Activated T-cell treated with anti-CD3 and anti-CD28 coated beads, Interleukin-2, amount 50 U/mL, for 24 hours (primary cell): ENCODE results near the gene LPCAT3.

Experiments
- DNase-seq: peaks from one replicate; pipeline ENCODE4 v3.0.0-alpha.2; 2020
- H3K27ac Mint-ChIP-seq: 2 replicates; pipeline ENCODE4 v1.8.0; 2020; ENCODE audit warnings: mild to moderate bottlenecking, mixed read lengths
- H3K27me3 Mint-ChIP-seq: 2 replicates; pipeline ENCODE4 v1.8.0; 2020; ENCODE audit warnings: mixed read lengths
- H3K36me3 Mint-ChIP-seq: 2 replicates; pipeline ENCODE4 v1.8.0; 2020; ENCODE audit warnings: low read depth, mixed read lengths
- H3K4me1 Mint-ChIP-seq: 2 replicates; pipeline ENCODE4 v1.8.0; 2020; ENCODE audit warnings: low read depth, mixed read lengths
- H3K4me3 Mint-ChIP-seq: 2 replicates; pipeline ENCODE4 v1.8.0; 2020; ENCODE audit warnings: mild to moderate bottlenecking, moderate library complexity, mixed read lengths
- H3K9me3 Mint-ChIP-seq: 2 replicates; pipeline ENCODE4 v1.8.0; 2020; ENCODE audit warnings: mixed read lengths

Gene LPCAT3

DNA sequence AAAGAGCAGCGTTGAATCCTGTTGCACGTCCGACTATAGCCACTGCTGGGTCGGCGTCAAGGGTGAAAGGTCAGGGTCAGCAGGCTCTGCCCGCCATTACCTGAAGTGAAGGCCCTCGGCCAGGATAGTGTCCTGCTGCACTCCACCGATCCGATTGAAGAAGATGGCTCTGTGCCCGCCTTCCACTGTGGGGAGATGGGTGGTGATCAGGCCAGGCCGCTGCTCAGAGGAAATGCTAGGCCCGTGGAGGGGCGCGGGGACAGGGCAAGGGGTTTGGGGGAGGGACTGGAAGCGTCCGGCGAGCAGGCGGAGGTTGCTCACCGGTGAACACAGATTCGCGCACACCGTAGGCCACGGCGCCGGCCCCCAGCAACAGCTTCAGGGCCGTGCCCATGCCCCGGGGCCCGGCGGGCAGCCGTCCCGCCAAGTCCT, 48.2 kb downstream of the LPCAT3 start:
- Mint-ChIP-seq H3K36me3 (peaks cover 99% of the 10 kb centered on the region), H3K27me3 (no peaks in the 10 kb centered on the region), H3K9me3 (no peaks in the 10 kb centered on the region), H3K4me1 (peaks cover 69% of the 10 kb centered on the region), H3K27ac (peak overlapping the region; percentile 100), H3K4me3 (peak overlapping the region; percentile 100)
- no peak for DNase-seq

DNA sequence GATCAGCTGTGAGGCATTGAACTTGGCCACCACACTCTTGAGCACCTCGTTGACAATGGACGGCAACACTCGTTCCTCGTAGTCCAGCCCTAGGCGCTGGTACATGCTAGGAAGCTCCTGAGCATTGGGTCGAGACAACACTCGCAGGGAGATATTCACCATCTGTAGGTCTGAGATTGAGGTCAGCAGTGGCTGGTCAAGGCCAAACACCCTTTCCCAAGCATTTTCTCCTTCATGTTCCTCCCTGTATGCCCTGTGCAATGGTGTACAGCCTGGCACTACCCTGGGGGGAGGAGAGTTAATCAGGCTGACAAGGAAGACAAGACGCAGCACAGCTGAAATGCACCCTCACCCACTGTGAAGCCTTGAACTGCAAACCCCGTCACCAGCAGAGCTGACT, 49.9 kb downstream of the LPCAT3 start:
- H3K27me3 Mint-ChIP-seq, result no peaks in the 10 kb centered on the region
- H3K4me3 Mint-ChIP-seq, result peak overlapping the region; percentile 100
- peak overlapping the region; percentile 100 for H3K27ac Mint-ChIP-seq
- H3K4me1 Mint-ChIP-seq, result peaks cover 70% of the 10 kb centered on the region
- DNase-seq, result peak; percentile 21
- H3K36me3 Mint-ChIP-seq, result peaks cover 97% of the 10 kb centered on the region
- no peaks in the 10 kb centered on the region for H3K9me3 Mint-ChIP-seq

DNA sequence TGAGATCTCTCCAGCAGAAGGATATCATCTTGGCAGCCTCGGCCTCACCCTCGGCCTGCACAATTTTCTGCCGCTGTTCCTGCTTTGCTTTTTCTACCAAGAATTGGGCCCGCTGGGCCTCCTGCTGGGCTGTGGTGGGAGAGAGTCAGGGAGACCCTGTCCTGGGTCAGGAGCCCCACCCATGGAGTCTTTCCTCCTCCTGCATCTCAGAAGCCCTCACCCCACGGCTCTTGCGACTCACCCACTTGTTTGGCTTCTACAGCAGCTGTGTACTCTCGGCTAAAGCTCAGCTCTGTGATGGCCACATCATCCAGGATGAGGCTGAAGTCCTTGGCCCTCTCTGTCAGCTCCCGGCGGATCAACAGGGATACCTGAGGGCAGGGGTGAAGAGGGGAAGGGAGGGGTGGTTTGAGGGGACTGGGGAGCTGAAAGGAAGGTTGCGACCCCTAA, 50.6 kb downstream of the LPCAT3 start:
- Mint-ChIP-seq H3K9me3 (no peaks in the 10 kb centered on the region), H3K4me1 (peaks cover 69% of the 10 kb centered on the region), H3K4me3 (peak overlapping the region; percentile 100), H3K27me3 (no peaks in the 10 kb centered on the region), H3K36me3 (peaks cover 90% of the 10 kb centered on the region), H3K27ac (peak overlapping the region; percentile 100)
- DNase-seq, result peak; percentile 27

DNA sequence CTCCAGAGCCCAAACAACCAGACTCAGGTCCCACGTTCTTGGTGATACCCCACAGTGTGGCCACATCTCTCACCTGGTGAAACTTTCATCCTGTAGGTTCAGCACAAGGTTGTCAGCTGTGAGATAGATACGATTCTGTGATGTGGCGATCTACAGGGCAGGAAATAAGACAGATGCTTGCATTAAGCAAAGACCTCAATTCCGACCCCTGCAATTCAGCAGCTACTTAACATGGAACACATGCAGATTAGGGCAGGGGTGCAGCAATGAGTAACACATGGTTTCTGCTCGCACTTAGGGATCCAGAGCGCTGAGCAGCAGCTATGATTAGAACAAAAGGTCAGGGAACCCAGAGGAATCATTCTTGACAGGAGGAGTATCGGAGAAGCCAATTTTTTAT, 51.9 kb downstream of the LPCAT3 start:
- Mint-ChIP-seq H3K4me3 (peak overlapping the region; percentile 53), H3K27me3 (no peaks in the 10 kb centered on the region), H3K36me3 (peaks cover 86% of the 10 kb centered on the region), H3K27ac (peak overlapping the region; percentile 100), H3K4me1 (peaks cover 71% of the 10 kb centered on the region), H3K9me3 (no peaks in the 10 kb centered on the region)
- DNase-seq, result no peak

DNA sequence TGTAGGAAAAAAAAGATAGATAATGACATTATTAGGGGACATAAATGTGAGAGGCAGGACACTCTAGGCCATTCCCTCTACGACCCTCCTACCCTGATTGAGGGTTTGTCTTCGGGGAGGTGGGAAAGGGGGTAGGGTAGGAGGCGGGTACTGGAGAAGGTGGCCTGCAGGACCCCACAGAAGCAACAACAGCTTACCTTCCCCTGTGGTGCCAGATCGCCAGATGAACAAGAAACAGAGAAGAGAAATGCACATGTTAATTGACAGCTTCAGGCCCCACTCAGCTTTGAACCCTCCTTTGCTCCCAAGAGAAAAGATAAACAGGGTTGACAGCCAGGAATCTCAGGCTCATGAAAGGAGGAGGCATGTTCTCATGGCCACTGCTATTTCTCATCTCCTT, 52.6 kb downstream of the LPCAT3 start:
- Mint-ChIP-seq H3K27ac (peak overlapping the region; percentile 100), H3K27me3 (no peaks in the 10 kb centered on the region), H3K4me3 (peak overlapping the region; percentile 30), H3K4me1 (peaks cover 78% of the 10 kb centered on the region), H3K36me3 (peaks cover 86% of the 10 kb centered on the region), H3K9me3 (no peaks in the 10 kb centered on the region)
- no peak for DNase-seq

DNA sequence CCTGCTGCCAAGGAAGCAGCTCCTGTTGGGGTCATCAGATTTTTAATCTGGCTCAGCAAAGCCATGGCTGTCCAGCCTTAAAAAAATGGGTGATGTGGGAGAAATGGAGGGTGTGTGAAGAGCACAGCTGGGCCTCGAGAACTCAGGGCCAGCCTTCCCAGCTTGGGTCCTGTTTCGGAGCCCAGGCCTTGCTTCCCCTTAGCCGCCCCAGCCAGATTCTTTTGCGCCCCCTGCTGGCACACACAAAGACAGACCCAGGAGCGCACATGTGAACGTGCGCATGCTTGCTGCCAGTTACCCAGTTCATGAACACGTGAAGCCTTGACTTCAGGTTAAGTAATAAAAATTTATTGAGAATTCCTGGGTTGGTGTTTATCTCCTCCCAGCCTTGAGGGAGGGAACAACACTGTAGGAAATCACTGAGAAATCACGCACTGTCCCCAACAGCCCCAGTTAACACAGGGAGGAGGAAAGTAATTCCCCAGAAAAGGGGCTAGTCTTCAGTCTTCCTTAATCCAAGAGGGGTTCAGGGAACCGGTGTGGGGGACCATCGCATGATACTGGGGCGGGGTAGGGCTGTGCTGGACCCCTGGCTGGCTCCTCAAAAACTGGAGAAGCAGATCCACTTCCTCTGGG, 53.1 kb downstream of the LPCAT3 start:
- peak overlapping the region; percentile 100 for H3K27ac Mint-ChIP-seq
- H3K9me3 Mint-ChIP-seq, result no peaks in the 10 kb centered on the region
- DNase-seq, result peak; percentile 89
- H3K4me1 Mint-ChIP-seq, result peaks cover 84% of the 10 kb centered on the region
- peak overlapping the region; percentile 37 for H3K4me3 Mint-ChIP-seq
- H3K27me3 Mint-ChIP-seq, result no peaks in the 10 kb centered on the region
- H3K36me3 Mint-ChIP-seq, result peaks cover 87% of the 10 kb centered on the region

DNA sequence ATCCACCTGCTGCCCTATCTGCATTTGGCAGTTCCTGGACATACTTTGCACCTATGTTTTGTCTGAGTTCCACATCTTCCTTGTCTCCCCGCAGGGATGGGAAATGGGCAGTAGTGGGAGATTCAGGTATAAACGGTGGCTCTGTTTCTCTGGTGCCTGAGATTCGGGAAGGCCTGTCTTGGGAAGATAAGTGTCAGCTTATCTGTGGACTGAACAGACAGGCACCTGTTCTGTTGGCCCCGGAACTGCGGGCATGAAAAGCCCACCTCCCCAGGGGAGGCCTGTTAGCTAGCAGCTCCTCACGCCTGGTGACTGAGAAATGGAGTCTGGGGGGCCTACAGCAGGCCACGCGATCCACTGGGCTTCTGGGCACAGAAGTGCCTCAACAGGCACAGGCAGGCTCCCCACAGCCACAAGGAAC, 53.7 kb downstream of the LPCAT3 start:
- no peaks in the 10 kb centered on the region for H3K9me3 Mint-ChIP-seq
- no peak for DNase-seq
- H3K27ac Mint-ChIP-seq, result peak overlapping the region; percentile 100
- peaks cover 89% of the 10 kb centered on the region for H3K4me1 Mint-ChIP-seq
- H3K36me3 Mint-ChIP-seq, result peaks cover 87% of the 10 kb centered on the region
- H3K27me3 Mint-ChIP-seq, result no peaks in the 10 kb centered on the region
- H3K4me3 Mint-ChIP-seq, result peak overlapping the region; percentile 37

DNA sequence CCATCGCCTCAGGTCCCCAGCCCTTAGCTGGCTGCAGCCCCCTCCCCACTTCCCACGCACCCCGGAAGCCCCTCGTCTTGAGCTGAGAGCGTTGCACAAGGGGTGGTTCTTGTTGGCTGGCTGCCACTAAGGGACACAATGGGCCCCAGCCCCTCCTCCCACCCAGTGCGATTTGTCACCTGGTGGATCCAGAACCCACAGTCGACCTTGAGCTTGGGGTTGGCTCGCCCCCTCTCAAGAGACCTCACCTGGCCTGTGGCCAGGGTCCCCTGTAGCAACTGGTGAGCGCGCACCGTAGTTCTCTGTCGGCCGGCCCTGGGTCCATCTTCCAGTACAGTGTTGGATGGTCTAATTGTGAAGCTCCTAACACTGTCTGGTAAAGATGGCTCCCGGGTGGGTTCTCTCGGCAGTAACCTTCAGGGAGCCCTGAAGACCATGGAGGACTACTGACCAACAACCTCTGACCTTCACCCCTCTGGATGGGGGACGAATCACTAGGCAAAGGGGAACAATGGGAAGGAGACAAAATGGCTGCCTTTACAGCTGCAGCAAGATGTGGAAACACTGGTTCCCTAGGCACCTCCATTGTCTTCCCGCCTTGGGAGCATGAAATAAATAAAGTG, 54.4 kb downstream of the LPCAT3 start:
- H3K4me3 Mint-ChIP-seq, result no peak overlapping the region
- no peaks in the 10 kb centered on the region for H3K27me3 Mint-ChIP-seq
- H3K36me3 Mint-ChIP-seq, result peaks cover 87% of the 10 kb centered on the region
- peak overlapping the region; percentile 100 for H3K27ac Mint-ChIP-seq
- H3K4me1 Mint-ChIP-seq, result peaks cover 91% of the 10 kb centered on the region
- no peak for DNase-seq
- no peaks in the 10 kb centered on the region for H3K9me3 Mint-ChIP-seq

DNA sequence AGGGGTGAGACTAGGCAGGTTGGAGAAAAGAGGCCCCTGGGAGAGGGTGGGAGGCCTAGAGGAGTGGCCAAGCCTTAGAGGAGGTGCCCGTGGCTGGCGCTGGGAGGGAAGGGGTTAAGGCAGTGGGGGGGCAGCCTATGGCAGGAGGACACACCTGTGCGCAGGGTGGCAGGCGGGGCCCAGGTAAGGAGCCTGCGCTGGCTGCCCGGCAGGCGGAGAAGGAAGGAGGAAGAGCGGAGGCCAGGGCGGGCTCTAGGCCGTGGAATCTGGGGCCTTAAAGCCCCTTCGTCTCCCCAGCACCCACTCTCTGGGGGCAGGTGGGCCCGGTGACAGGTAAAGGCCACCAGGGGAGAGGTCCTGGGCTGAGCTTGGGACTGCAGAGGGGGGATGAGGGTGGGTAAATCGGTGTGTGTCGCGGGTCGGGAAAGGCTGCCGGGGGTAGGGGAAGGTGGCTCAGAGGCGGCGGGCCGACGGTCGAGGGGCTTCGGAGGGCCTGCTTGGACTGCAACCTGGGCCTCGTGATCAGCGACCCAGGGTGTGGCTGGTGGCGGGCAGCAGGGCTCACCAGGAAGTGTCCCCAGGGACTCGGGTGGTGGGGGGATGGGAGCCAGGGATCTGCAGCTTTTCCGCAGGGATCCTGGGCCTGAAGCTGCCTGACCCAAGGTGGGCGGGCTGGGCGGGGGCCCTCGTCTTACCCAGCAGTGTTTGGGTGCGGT, 55.1 kb downstream of the LPCAT3 start:
- peaks cover 87% of the 10 kb centered on the region for H3K36me3 Mint-ChIP-seq
- no peak for DNase-seq
- H3K4me1 Mint-ChIP-seq, result peaks cover 91% of the 10 kb centered on the region
- H3K27ac Mint-ChIP-seq, result peak overlapping the region; percentile 100
- H3K4me3 Mint-ChIP-seq, result peak overlapping the region; percentile 31
- no peaks in the 10 kb centered on the region for H3K27me3 Mint-ChIP-seq
- no peaks in the 10 kb centered on the region for H3K9me3 Mint-ChIP-seq

DNA sequence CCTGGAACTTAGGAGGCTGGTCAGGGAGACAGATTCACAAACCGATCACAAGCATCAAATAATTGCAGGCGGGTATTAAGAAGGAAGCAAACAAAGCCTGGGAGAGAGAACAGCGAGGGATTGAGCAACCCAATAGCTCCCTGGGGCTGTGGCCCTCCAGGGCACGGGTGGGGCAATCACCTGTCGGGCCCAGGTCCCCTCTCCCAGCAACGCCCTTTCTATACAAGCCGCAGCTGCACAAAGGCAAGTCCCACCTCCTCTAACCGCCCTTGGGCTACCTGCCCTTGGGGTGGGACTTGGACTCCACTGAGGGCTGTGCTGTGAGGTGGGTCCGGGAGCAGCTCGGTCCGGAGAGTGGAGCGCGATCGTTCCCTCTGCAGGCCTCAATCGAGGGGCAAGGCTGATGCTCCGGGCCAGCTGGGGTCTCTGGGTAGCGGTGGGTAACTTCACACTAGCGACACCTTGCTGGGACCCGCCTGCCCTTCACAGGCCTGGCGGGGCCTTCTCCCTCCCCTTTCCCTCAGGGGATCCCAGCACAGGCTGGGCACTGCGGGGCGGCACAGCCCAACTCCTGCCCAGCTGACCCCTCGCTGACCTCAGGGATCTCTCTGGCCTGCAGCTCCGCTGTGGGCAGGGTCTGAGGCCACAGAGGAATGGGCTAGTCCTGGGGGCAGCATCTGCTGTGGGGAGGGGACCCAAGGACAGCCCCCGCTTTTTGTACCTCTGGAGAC, 55.8 kb downstream of the LPCAT3 start:
- Mint-ChIP-seq H3K4me3 (peak overlapping the region; percentile 99), H3K9me3 (no peaks in the 10 kb centered on the region), H3K4me1 (peaks cover 91% of the 10 kb centered on the region), H3K36me3 (peaks cover 87% of the 10 kb centered on the region), H3K27me3 (no peaks in the 10 kb centered on the region), H3K27ac (peak overlapping the region; percentile 99)
- peak; percentile 59 for DNase-seq

DNA sequence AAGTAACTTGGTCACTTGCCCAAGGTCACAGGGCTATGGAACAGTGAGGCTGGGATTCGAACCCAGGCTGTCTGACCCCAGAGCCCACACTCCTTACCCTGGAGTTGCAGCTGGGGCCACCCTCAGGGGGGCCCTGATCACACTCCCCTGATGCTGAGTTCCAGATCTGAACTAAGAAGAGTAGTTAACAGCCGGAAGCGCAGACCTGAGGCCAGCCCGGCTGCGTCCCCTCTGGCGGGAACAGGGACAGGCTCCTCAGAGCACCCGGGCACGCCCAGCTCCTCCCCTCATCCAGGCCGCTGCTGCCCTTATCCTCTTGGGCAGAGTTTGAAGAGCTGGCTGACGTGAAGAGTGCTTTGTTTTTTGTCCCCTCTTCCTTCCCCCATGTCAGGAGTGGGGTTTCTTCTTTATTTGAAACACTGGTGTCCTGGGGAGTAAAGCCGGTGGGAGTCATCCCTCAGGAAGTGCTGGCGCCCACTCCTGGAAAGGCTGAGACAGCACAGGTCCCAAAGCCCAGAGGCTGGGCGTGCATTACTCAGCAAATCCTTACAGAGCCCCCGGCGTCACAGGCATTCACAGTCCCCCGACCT, 56.5 kb downstream of the LPCAT3 start:
- Mint-ChIP-seq H3K4me3 (peak overlapping the region; percentile 99), H3K9me3 (no peaks in the 10 kb centered on the region), H3K27me3 (no peaks in the 10 kb centered on the region), H3K27ac (peak overlapping the region; percentile 99), H3K4me1 (peaks cover 93% of the 10 kb centered on the region), H3K36me3 (peaks cover 87% of the 10 kb centered on the region)
- DNase-seq, result peak; percentile 84

DNA sequence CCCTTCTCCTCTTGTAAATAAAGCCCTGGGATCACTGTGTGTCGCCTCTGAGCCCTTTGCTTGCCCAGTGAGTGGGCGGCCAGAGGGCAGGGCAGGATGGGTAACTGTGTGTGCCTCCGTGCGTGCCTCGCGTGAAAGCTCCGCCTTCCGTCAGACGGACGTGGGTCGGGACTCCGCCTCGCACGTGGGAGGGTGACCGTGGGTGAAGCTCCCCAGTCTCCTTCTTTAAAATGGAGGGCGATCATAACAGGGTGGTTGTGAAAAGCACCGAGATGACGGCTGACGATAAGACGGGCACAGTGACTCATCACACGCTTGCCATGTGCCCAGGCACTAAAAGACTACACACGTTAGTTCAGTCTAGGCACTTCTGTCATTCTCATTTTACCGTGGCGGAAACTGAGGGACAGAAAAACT, 57.0 kb downstream of the LPCAT3 start:
- Mint-ChIP-seq H3K4me3 (peak overlapping the region; percentile 99), H3K4me1 (peaks cover 95% of the 10 kb centered on the region), H3K27ac (peak overlapping the region; percentile 99), H3K9me3 (no peaks in the 10 kb centered on the region), H3K27me3 (no peaks in the 10 kb centered on the region), H3K36me3 (peaks cover 87% of the 10 kb centered on the region)
- DNase-seq, result peak; percentile 95

DNA sequence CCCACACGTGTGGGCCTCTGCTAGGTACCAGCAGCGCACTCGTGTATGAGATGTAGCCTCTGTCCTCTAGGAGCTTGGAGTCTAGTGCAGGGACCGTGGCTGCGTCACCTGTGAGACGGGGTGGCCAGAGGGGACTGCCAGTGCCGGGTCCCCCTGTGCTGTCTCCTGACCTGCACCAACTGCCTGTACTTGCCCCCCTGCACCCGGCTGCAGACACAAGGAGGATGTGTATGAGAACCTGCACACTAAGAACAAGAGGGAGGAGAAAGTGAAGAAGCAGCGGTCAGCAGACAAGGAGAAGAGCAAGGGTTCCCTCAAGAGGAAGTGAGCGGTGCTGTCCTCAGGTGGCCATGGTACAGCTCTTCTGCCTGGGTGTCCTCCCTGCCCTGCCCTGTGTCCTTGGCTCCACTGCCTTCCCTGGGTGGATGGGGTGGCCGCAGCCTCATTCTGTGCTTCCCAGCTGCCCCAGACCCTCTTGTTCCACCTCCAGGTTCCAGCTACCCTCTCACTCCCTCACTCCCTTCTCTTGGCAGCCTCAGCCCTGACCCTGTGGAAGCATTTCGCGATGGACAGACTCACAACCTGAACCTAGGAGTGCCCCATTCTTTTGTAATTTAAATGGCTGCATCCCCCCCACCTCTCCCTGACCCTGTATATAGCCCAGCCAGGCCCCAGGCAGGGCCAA, 57.5 kb downstream of the LPCAT3 start:
- H3K36me3 Mint-ChIP-seq, result peaks cover 87% of the 10 kb centered on the region
- peak; percentile 62 for DNase-seq
- peak overlapping the region; percentile 99 for H3K27ac Mint-ChIP-seq
- H3K27me3 Mint-ChIP-seq, result no peaks in the 10 kb centered on the region
- peaks cover 96% of the 10 kb centered on the region for H3K4me1 Mint-ChIP-seq
- H3K9me3 Mint-ChIP-seq, result no peaks in the 10 kb centered on the region
- H3K4me3 Mint-ChIP-seq, result peak overlapping the region; percentile 99
